RWPE1 (cell line): ENCODE data around the gene BTF3L4.
"Not testable (repeated sequence)": the region's sequence is repeated elsewhere in the genome, so short reads cannot be mapped to it uniquely, and the experiment has no call there.

Experiments used
- CTCF ChIA-PET: fragments of 350-600 bp; sonication (Branson Sonifier 250); formaldehyde crosslinking; extraction: SDS; loops from one replicate; lab custom pipeline; 2021; lab: Yijun Ruan, JAX
- POLR2A ChIA-PET: fragments of 400-600 bp; formaldehyde crosslinking; extraction: SDS; loops from one replicate; lab custom pipeline; 2020; ENCODE audit warnings: antibody characterized with exemption; ENCODE audit not compliant: low non-redundant PET; lab: Yijun Ruan, JAX
- DNase-seq: peaks from one replicate; pipeline ENCODE4 v3.0.0; 2012; ENCODE audit warnings: low spot score
- H3K27ac ChIP-seq: fragments of 450-650 bp; 2 replicates; pipeline ENCODE4 v1.5.1; 2017
- TF ChIP-seq, protein P1 (sequence below): fragments of 450-650 bp; conservative IDR thresholded peaks from 2 replicates; pipeline ENCODE4 v1.5.1; 2017; ENCODE audit warnings: low read depth, mild to moderate bottlenecking

BTF3L4 gene

DNA sequence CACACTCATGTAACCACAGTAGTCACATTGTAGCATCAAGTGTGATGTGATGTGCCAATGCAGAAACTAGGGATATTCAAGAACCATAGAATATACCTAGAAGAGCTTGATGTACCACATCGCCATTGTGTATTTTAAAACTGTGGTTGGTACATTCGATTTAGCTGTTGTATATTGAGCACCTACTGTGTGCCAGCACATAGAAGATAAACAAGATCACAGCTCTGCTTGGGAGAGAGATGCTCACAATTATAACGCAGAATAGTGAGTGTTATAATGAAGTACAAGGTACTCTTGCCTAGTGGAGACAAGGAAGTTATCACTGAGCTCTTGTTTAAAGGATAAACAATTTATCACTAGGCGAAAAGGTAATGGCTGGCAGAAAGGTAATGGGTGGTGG is 4.7 kb downstream of the BTF3L4 start:
- ChIA-PET CTCF (interaction anchor here (1.1 to 1.3 kb wide), 2 partner anchors 10 to 32 kb away, joined by 3 read pairs; no protein-coding TSS in a partner anchor), POLR2A (no interaction called here)
- no peak overlapping the region for H3K27ac ChIP-seq
- TF ChIP-seq, protein P1, sequence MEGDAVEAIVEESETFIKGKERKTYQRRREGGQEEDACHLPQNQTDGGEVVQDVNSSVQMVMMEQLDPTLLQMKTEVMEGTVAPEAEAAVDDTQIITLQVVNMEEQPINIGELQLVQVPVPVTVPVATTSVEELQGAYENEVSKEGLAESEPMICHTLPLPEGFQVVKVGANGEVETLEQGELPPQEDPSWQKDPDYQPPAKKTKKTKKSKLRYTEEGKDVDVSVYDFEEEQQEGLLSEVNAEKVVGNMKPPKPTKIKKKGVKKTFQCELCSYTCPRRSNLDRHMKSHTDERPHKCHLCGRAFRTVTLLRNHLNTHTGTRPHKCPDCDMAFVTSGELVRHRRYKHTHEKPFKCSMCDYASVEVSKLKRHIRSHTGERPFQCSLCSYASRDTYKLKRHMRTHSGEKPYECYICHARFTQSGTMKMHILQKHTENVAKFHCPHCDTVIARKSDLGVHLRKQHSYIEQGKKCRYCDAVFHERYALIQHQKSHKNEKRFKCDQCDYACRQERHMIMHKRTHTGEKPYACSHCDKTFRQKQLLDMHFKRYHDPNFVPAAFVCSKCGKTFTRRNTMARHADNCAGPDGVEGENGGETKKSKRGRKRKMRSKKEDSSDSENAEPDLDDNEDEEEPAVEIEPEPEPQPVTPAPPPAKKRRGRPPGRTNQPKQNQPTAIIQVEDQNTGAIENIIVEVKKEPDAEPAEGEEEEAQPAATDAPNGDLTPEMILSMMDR: no peak
- no peak for DNase-seq

DNA sequence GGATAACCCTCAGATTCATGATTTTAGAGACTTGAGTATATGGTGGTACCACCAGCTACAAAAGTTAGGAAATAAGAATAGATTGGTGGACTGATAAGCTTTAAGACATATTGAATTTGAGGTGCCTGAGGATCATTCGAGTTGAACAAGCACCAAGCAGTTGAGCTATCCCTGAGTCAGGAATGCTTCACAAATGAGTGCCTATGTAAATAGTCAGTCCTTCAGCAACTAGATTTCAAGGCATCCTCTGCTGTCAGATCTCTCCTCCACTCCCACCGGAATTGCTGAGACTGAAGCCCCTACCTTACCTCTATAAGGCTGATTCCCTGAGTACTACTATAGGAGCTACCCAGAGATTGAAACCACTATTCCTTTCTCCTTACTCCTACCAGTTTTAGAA is 7.1 kb downstream of the BTF3L4 start:
- TF ChIP-seq, protein P1: no peak
- no peak for DNase-seq
- ChIA-PET CTCF (interaction anchor here (0.6 kb wide), 1 partner anchor 79 kb away, joined by 3 read pairs; no protein-coding TSS in a partner anchor), POLR2A (no interaction called here)
- H3K27ac ChIP-seq: no peak overlapping the region

DNA sequence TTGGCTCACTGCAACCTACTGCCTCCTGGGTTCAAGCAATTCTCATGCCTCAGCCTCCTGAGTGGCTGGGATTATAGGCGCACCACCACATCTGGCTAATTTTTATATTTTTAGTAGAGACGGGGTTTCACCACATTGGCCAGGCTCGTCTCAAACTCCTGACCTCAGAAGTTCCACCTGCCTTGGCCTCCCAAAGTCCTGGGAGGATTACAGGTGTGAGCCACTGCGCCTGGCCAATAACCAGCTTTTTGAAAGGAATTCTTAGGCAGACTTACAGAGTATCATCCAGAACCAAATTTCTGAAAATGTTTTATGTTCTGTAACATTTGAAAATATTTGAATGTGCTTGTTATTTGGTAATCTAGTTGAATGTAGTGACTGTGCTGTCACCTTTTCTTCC is 14.6 kb downstream of the BTF3L4 start:
- no peak overlapping the region for H3K27ac ChIP-seq
- no peak for DNase-seq
- TF ChIP-seq, protein P1: no peak
- POLR2A ChIA-PET: no interaction called here
- CTCF ChIA-PET: interaction anchor here (0.5 to 1.2 kb wide), 3 partner anchors 10 to 695 kb away, joined by 3 read pairs; no protein-coding TSS in a partner anchor

DNA sequence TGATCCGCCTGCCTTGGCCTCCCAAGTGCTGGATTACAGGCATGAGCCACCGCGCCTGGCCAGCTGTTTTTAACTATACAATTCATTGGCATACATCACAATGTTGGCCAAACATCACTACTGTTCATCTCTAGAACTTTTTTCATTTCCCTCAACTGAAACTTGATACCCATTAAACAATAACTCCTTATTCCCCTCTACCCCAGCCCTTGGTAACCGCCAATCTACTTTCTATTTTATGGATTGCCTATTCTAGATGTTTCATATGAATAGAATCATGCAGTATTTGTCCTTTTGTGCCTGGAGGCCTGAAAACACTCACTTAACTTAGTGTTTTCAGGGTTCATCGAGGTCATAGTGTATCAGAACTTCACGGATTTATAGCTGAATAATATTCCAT is 16.2 kb downstream of the BTF3L4 start:
- no peak overlapping the region for H3K27ac ChIP-seq
- TF ChIP-seq, protein P1: no peak
- POLR2A ChIA-PET: no interaction called here
- DNase-seq: no peak
- CTCF ChIA-PET: interaction anchor here (0.6 to 0.7 kb wide), 3 partner anchors 64 to 633 kb away, joined by 3 to 5 read pairs (median 3); no protein-coding TSS in a partner anchor

DNA sequence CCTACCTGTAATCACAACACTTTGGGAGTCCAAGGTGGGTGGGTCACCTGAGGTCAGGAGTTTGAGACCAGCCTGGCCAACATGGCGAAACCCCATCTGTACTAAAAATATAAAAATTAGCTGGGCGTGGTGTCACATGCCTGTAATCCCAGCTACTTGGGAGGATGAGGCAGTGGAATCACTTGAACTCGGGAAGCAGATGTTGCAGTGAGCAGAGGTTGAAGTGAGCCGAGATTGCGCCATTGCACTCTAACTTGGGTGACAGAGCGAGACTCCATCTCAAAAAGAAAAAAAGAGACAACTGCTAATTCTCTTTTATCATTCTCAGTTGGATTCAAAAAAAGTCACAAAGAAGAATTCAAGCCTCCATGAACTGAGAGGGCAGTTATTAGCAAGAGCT is 21.2 kb downstream of the BTF3L4 start:
- CTCF ChIA-PET, DNase-seq, POLR2A ChIA-PET, H3K27ac ChIP-seq: not testable (repeated sequence)

DNA sequence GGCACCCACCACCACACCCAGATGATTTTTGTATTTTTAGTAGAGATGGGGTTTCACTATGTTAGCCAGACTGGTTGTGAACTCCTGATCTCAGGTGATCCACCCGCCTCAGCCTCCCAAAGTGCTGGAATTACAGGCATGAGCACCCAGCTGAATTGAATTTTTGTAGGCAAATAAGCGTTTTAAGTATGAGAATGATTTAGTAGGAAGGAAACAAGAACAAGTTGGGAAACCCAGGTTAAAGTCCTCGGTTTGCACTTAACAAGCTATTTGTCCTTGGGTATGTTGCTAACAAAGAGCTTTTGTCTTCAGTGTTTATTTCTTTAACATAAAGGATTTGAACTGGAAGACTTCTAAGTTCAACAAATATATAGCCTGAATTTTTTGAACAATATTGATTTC is 23.9 kb downstream of the BTF3L4 start:
- TF ChIP-seq, protein P1: no peak
- no peak for DNase-seq
- ChIA-PET CTCF (no interaction called here), POLR2A (no interaction called here)
- H3K27ac ChIP-seq: no peak overlapping the region

DNA sequence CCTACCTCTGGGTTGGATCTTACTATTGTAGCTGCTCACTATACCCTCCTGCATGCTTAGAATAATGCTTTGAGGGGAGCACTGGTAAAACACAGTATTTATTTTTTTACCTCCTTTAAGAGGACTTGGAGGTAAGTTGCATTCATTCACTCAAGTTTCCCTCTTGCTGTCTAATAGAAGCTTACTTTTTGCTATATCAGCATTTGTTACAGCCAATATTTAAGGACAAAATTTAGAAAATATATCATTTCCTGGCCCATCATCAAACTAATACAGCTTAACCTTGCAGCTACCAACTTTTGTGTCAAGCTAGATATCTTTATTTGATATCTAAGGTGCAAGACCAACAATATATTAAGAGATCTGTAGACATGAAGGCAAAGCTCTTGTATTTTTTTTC is 31.8 kb downstream of the BTF3L4 start:
- CTCF ChIA-PET, H3K27ac ChIP-seq, DNase-seq: not testable (repeated sequence)
- POLR2A ChIA-PET: interaction anchor here (0.6 kb wide), 1 partner anchor 9 kb away, joined by 5 read pairs; no protein-coding TSS in a partner anchor

DNA sequence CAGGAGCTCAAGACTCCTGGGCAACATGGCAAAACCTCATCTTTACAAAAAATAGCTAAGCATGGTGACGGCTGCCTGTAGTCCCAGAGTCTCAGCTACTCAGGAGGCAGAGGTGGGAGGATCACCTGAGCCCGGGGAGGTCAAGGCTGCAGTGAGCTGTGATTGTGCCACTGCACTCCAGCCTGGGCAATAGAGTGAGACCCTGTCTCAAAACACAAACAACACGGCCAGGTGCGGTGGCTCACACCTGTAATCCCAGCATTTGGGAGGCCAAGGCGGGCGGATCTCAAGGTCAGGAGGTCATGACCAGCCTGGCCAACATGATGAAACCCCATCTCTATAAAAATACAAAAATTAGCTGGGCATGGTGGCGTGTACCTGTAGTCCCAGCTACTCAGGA is 38.2 kb downstream of the BTF3L4 start:
- CTCF ChIA-PET, H3K27ac ChIP-seq, DNase-seq: not testable (repeated sequence)
- POLR2A ChIA-PET: interaction anchor here (0.8 kb wide), 1 partner anchor 10 kb away, joined by 3 read pairs; no protein-coding TSS in a partner anchor
